Activated CD8-positive, alpha-beta memory T cell treated with anti-CD3 and anti-CD28 coated beads, Interleukin-2, amount 50 U/mL, for 24 hours (primary cell): ENCODE data around the gene HCFC1R1.

Experiments
- DNase-seq: peaks from one replicate; pipeline ENCODE4 v3.0.0-alpha.2; 2020; ENCODE audit errors: extremely low read depth

HCFC1R1 gene

DNA sequence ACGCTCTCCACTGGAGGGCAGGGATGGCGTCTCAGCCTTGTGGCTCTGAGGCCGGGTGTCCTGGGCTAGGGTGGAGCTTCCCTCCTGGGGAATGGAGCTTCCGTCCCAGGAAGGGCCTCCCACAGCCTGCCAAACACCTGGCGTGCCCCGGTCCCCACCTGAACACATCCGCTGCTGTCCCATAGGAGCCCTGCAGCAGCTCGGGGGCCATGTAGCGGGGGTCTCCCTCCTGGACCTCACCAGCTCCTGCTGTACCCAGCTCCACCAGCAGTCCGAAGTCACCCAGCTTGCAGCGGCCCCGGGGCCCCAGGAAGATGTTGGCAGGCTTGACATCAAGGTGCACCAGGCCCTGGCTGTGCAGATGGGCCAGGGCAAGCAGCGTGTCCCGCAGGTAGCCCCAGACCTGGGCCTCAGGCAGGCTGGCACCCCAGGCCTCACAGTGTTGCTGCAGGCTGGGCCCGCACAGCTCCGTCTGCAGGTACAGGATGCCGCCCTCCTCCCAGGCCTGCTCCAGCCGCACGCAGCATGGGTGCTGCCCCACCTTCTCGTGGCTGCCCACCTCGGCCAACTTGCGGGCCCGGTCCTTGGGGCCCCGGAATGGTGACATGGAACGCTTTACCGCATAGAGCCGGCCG lies 48.5 kb downstream of the HCFC1R1 start:
- no peak for DNase-seq

GRCh38 chr16:2974319-2975056 lies 49.3 kb downstream of the HCFC1R1 start:
- DNase-seq = no peak

- no peak for DNase-seq
These were observed 50.0 kb downstream of the HCFC1R1 start for GRCh38 chr16:2973605-2974318.

DNA sequence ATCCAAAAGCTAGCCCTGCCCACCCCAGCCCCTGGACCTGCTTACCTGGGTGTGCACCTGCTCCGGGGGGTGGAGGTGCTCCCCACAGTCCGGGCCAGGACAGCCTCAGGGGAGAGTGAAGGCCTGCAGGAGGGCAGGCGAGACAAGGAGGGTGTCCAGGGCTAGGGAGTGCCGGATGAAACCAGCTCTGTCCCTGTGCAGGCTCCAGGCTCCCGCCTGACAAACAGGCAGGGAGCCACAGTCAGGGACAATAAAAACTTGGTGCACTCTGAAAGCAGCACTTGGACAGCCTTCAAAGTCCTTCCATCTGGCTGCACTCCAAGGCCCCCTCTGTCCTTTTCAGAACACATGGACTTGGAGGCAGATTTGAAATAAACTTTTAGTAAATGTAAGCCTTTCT lies 50.6 kb downstream of the HCFC1R1 start:
- DNase-seq = no peak
